ENCODE results near the gene VPS11.
"Not testable (repeated sequence)": the region's sequence is repeated elsewhere in the genome, so short reads cannot be mapped to it uniquely, and the experiment has no call there.

The VPS11 gene

DNA sequence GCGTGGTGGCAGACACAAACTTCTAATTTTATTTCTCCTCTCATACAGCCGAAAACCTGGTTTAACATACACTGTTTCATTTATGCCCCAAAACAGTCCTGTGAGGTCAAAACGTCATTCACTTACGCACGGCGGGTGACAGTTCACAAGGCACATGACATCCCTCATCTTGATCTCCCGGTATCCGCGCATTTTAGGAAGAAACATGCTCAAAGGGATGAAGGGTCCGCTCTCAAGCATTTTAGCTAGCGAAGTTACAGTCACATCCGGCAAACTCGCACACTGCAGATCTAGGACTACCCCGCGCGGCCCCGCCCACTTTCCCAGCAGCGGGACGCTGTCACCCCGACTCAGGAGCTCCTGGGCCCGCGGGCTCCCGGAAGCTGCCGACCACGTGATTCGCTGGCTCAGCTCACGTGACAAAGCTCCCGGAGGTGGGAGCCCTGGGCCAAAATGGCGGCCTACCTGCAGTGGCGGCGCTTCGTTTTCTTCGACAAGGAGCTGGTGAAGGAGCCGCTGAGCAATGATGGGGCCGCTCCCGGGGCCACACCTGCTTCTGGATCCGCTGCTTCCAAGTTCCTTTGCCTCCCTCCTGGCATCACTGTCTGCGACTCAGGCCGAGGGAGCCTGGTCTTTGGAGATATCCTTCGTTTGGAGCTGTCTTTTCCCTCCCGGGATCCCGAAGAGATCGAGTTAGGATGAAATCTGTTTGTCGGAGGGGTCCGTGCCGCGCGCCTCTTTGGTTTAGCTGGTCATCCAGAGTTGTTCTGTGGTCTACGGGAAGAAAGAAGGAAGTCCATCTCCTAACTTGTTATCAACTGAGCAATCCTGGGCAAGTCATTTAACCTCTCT, at the start of gene VPS11:
TSS of gene VPS11 (plus strand) at position 448 of the 852 bp plus-strand sequence. CDS start at position 454, 6 bp downstream.
- peak; percentile 88 for DNase-seq (ENCODE audit: low read depth, low spot score)

DNA sequence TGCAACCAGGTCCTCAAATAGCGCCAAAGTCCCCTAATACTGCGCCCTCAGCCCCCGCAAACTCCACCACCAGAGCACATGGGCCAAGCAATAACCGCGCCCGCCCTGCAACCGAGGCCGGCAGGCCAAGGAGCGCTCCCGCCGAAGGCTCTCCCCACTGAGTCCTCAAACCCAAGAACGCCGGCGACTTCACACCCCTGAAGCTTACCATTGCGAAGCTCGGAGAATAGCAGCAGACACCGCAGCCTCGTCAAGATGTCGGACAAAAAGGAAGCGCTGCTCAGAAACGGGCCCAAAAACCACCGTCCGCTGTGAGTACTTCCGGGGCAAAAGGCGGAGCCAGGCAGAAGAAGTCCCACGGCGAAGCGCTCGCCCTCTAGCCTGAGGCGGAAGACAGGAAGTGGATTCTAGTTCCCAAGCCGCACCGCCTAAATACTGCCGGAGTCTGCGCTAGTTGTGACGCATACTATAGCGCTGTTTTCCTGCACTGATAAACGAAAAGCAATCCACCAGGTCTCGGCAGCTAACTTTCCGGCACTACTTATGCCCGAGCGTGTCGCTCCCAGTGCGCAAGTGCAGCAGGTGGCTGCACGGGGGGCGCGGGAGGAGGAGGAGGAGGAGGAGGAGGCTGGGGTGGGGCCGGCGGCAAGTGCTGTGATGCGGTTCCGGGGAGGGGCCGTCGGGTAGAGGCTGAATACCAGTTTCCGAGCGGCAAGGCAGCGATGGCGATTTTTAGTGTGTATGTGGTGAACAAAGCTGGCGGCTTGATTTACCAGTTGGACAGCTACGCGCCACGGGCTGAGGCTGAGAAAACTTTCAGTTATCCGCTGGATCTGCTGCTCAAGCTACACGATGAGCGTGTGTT, 49.3 kb upstream of the VPS11 start, which contains the start of the genes RPS25 and TRAPPC4:
TSS of gene RPS25 (minus strand) at position 270 of the 865 bp plus-strand sequence. CDS start at position 211, 59 bp downstream.
TSS of gene TRAPPC4 (plus strand) at position 693 of the 865 bp plus-strand sequence. CDS start at position 723, 30 bp downstream.
- DNase-seq (ENCODE audit: low read depth, low spot score): peak; percentile 94

DNA sequence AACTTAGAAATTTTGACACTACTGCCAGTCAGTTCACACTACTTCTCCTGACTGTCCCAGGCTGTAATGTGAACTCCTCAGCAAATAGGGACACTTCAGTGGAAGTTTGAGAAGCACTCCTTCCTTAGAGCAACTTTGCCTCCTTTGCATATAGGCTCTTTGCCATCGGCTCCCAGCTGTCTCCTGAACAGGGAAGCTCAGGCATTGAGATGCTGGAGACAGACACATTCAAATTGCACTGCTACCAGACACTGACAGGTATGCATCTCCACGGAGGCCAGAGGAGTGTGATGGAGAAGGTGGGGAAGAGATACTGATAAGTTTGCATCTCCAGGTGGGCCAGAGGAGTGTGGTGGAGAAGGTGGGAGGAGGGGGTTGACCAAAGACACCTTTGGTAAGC, 47.6 kb upstream of the VPS11 start:
- no peak for DNase-seq (ENCODE audit: low read depth, low spot score)

DNA sequence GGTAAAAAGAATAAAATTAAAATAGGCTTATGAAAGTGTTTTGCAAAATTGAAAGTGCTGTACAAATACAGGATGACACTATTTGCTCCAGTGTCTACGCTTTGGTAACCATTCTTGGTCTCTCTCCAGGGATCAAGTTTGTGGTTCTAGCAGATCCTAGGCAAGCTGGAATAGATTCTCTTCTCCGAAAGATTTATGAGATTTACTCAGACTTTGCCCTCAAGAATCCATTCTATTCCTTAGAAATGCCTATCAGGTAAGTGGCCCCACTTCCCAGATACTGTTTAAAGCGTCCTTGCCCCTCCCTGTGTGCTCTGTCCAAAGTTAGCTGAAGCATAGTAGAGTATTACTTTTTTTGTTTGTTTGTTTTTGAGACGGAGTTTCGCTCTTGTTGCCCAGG, 46.0 kb upstream of the VPS11 start:
- no peak for DNase-seq (ENCODE audit: low read depth, low spot score)

DNA sequence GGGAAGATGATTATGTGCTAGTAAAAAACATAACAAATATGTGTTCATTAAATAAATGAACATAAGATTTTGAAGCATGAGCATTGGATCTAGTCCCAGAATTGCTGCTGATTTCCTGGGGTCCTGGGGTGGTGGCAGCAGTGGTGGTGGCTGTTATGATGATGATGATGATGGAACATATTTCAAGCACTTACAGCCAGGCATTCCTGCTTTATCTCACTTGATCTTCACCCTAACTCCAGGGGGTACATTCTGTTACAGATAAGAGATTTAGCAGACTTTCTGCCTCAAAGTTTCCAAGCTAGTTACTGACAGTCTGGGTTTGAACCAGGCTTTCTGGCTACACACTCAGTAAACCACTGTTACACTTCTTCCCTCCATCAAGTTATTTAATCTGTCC, 43.9 kb upstream of the VPS11 start:
- DNase-seq (ENCODE audit: low read depth, low spot score): no peak

DNA sequence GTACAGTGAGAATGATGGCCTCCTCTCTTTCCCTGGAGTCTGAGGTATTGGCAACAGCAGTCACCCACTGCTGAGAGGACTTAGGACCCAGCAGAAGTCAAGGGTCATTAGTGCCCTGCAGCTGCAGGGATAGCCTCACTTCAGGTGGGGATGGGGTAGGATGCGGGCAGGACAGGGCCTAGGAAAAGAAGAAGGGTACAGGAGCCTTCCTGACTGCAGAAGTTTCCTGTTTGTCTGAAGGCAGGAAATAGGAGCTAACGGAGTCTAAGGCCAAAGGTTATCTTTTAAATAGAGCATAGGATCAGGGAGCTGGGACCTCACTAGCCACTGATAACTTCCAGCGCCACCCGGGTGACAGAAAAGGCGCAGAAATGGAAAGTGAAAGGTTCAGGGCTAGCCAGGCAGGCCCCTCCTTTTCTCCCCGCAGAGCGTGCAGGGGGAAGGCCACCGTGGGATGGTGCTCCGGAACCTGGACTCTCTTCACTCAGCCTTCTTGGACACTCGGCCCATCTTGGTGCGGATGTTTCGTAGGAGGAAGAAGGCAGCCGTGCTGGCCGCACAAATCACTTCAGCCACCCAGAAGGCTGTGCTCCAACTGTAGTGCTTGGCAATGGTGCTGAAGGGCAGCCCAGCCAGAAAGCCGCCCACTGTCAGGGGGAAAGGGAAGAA, 43.1 kb upstream of the VPS11 start:
- DNase-seq (ENCODE audit: low read depth, low spot score): no peak

DNA sequence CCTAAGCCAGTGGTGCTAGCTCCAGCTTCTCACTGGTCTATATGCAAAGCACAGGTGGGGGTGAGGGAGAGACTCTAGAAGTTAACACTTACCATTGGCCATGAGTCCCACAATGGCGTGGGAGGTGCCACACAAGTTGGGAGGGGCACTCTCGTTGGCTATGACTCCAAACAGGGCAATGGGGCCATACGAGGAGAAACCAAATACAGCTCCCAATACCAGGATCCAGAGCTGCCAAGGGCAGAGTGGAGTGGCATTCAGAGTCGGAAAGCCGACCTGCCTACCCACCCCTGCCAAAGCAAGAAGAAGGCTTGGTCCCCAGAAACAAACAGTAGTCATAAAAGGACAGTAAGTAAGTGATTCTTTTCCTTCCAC, 42.5 kb upstream of the VPS11 start:
- DNase-seq (ENCODE audit: low read depth, low spot score): no peak

DNA sequence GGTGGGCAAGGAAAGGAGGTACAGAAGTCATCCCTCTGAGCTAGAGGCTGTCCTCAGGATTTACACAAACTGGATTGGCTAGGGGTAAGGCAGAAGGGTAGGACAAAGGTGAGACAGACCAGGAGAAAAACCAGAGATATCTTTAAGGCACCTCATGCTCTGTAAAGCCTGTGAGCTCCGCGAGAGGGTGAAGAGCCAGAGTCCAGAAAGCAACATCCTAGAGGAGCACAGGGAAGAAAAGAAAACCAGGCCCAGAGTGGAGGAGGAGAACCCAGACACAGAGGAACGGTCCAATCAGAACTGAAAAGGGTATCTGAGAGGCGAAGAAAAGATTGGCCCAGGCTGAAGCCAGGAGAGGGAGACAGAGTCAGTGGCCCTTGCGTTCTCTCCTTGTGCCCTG, 42.1 kb upstream of the VPS11 start:
- DNase-seq (ENCODE audit: low read depth, low spot score): no peak

DNA sequence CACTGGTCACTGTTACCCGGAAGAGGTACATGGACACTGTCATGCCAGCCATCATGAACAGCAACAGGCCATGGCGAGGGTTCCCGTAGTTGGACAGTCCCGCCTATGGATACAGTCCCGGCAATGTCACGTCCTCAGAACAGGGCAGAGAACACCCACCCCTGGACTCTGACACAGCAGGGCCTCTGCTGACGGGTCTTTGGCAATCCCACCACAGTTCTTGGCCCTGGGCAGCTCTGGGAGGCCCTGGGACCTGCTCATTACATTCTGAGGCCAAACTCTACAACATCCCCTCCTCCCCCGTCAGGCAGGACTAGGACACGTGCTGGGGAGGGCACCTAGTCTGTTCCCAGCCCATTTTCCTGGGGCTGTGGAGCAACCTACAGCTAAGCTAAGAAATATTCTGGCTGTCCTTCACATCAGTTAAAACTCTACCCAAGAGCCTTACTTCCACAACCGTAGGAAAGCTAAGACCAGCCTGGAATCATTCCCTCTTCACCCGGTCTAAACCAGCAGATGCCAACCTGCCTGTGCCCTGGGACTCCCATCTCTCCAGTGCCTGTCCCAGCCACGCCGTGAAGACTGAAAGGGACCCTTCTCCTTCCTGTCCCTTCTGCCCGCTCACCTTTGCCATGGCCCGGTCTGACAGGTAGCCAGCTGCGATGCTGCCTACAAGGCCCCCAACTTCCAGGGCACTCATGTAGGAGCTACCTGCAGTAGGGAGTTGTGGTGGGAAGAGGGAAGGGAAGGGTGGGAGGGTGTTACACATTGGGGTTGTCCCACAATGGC, 41.4 kb upstream of the VPS11 start:
- no peak for DNase-seq (ENCODE audit: low read depth, low spot score)

DNA sequence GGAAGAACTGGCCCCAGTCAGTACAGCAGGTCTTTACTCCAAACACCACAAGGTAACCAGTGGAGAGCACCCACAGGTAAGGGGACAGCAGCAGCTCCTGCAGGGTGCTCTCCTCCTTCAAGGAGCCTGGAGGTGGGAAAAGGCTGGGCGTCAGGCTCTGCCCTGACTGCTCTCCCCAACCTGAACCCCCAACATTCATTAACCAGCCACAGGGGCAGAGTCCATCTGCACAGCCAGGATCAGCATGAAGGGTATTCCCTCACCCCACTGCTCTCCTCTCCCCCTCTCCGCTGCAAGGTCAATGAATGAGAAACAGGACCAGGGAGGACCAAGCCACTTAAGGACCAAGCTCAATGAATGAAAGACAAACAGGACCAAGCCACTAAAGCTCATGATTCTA, 40.6 kb upstream of the VPS11 start:
- DNase-seq (ENCODE audit: low read depth, low spot score): no peak

DNA sequence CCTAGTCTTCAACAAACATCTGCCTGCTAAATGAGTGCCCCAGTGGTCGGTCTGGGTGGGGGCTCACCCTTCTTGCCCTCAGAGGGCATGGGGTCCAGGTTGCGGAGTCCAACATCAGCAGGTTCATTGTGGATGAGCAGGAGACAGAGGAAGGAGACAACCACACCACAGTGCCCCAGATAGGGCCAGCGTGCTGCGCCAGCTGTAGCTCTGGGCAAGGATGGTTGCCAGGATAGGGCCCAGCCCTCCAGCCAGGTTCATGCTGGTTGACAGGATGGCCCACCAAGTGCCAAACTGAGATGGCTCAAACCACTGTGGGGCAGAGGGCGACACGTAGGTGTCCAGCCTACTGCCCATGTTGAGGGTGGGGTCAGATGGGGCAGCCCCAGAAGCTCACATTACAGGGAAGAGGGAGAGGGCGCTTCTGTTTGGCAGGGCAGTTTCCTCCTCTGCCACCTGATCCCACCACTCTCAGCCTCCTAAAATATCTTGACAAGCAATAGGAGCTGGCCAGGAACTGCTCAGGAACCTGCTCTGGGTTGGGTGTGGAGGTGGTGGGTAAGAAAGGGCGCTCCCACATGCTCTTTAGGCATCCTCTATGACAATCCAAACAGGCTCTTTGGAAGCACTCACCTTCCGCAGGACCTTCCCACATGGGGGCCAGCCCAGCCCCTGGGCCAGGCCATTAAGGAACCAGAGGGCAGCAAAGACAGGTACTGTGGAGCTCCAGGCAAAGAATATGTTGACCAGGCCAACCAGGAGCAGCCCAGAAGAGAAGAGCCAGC, 39.9 kb upstream of the VPS11 start:
- DNase-seq (ENCODE audit: low read depth, low spot score): no peak

DNA sequence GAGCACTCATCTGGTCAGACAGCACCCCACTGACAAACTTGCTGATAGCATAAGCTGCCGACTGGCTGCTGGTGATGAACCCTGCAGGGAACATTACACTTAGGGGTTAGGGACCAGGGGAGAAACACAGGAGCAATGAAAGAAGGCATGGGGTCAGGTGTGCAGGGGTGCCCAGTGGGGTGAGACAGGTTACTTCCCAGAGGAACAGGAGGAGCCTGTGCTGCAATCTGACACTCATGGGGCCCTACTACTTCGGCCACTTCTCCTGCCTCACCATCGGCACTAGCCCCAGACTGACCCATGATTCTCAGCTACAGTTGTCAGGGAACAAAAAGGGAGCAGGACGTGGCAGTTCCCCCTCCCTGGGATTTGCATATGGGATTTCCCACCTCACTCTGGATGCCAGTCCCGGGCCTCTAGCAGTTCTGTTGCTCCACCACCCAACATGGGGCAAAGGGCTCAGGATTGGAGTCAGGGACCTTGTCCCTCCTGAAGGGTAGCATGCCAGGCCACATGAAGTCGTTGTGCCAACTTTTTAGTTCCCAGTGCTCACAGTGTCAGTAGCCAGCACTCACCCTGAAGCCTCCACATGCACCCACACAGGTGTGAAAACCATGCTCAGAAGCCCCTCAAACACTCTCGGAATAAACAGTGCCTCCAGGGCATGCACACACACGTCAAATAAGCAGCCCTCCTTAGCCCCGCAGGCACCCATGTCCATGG, 39.1 kb upstream of the VPS11 start:
- DNase-seq (ENCODE audit: low read depth, low spot score): no peak

DNA sequence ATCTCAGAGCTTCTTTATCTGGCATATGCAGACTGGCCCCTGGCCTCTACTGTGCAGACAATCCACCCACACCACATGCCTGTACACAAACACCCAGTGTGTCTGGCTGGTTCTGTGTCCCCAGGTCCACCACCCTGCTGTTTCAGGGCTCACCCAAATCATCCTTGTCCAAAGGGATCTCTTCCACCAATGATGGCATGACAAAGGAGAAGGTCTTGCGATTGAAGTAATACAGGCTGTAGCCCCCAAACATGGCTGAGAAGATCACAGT, 38.6 kb upstream of the VPS11 start:
- no peak for DNase-seq (ENCODE audit: low read depth, low spot score)

DNA sequence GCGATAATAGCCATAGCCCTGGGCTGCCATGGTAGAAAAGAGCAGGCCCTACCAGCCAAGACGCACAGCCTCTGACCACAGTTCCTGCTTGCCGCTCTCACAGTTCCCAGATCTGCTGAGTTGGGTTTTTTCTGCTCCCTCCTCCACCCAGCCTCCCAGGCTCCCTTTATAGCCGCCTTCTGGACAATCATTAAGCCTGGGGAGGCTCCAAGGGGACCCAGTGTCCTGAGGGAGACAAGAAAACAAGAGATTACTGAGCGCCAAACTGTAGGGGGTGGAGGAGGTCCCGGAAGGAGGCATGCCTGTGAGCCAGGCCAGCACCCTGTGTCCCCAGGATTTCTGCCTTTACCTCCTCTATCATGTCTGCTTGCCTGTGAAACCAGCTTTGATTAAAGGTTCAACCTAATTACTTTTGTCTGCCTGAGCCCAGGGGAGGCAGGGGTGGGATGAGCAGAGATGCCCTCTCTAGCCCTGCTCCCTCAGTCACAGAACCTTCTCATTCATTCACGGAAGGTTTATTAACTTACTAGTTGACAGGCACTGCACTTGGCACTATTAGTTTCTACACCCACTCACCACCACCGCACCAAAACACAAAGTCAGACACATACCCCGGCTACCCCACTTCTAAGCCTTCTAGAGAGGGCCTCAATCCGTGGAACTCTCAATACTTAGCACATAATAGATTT, 38.1 kb upstream of the VPS11 start:
- no peak for DNase-seq (ENCODE audit: low read depth, low spot score)

DNA sequence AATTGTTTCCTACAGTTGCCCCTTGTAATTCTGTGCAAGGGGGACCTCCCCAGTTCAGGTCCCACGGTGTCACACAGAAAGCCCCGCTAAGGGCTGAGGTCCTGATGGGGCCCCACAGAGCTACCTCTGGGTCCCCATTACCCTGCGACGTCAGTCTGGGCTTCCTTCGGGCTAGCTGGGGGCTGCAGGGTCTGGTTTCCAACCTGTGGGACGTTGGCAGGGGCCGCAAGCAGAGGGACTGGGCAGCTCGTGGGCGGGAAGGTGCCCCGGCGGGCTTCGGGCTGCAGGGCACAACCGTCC, 37.6 kb upstream of the VPS11 start:
- DNase-seq (ENCODE audit: low read depth, low spot score): no peak

DNA sequence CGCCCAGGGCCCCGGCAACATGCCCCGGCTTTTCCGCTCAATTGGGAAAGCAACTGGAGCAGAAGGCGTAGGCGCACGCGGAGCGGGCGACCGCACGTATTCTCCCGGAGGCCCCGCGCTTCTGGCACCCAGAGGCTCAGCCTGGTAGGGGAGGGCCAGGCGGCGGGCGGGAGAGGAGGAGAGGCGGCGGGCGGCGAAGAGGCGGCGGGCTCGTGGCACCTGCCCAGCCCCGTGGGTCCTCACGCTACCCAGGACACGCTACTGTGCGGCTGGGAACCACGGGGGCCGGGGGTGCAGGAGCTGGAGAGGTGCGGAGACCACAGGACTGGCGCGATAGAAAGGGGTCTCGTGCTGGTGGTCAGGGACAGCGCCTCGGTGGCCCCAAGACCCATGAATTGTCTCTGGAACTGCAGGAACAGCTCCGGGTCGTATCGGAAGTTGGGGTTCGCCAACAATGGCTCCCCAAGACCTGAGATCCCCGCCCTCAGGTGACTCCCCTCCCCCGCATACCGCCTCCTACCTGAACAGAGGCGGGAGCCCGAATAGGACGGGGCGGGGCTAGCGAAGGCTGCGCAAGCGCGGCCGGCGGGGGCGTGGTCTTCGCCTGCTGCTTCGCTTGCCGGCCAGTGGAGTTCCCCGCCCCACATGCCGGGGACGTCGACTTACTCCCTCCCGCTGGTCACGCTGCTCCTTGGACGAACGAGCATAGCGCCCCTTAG, 37.1 kb upstream of the VPS11 start, which contains the start of gene SLC37A4:
TSS of gene SLC37A4 (minus strand) at position 549 of the 719 bp plus-strand sequence.
- peak; percentile 95 for DNase-seq (ENCODE audit: low read depth, low spot score)

DNA sequence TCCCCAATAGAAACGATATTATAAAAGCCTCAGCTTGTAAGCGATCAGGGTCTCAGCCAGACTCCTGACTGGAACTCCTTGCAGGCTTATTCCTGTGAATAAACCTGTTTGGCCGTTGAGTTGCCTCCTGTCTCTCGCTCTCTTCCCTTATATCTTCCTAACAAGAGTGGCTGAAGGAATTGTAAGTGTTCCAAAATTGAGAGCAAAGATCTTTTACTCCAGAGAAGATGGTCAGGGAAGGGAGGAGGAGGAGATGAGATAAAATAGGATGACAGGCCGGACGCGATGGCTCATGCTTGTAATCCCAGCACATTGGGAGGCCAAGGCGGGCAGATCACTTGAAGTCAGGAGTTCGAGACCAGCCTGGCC, 35.7 kb upstream of the VPS11 start:
- no peak for DNase-seq (ENCODE audit: low read depth, low spot score)

DNA sequence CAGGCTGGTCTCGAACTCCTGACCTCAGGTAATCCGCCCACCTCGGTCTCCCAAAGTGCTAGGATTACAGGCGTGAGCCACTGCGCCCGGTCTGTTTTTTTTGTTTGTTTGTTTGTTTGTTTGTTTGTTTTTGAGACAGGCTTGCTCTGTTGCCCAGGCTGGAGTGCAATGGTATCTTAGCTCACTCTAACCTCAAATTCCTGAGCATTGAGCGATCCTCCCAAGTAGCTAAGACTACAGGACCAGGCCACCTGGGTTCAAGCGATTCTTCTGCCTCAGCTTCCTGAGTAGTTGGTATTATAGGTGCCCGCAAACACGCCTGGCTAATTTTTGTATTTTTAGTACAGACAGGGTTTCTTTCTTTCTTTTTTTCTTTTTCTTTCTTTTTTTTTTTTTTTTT, 34.2 kb upstream of the VPS11 start:
- not testable (repeated sequence) for DNase-seq (ENCODE audit: low read depth, low spot score)

DNA sequence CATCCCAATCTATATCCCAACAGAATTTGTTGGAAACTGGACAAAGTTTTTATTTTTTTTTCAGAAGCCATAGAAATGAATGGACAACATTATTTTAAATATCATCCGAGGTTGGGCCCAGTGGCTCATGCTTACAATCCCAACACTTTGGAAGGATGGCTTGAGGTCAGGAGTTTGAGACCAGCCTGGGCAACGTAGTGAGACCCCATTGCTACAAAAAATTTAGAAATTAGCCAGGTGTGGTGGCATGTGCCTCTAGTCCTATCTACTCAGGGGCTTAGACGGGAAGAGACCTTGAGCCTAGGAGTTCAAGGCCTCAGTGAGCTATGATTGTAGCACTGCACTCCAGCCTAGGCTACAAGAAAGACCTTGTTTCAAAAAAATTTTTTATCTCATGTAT, 32.8 kb upstream of the VPS11 start:
- DNase-seq (ENCODE audit: low read depth, low spot score): no peak
